K562 (cell line): Measurements from ENCODE around the gene PPP1CC. TPM values are rescaled to one million over a fixed set of nuclear protein-coding genes. Genes with fewer than 3 reads are reported as not detected.

Experiments
- CHD1 ChIP-seq: fragments of 200-600 bp; sonication (generic); IDR thresholded peaks from one replicate; pipeline ENCODE4 v1.6.1; 2012; ENCODE audit warnings: mild to moderate bottlenecking, moderate library complexity, low read length, inconsistent platforms
- FOXK1 ChIP-seq: sonication (generic); formaldehyde crosslinking; IDR thresholded peaks from 2 replicates; pipeline ENCODE4 v1.8.0; 2022; ENCODE audit warnings: missing genetic modification reagents, mild to moderate bottlenecking, borderline replicate concordance
- POLR2G ChIP-seq: fragments of 200-400 bp; formaldehyde crosslinking; IDR thresholded peaks from 2 replicates; pipeline ENCODE4 v1.6.1; 2017; ENCODE audit warnings: low read depth, mild to moderate bottlenecking, antibody characterized with exemption, low read length, moderate library complexity
- PURB ChIP-seq: sonication (generic); formaldehyde crosslinking; IDR thresholded peaks from 2 replicates; pipeline ENCODE4 v1.9.0; 2021; ENCODE audit warnings: low read depth, mild to moderate bottlenecking, missing genetic modification reagents
- SRSF7 ChIP-seq: fragments of 200-400 bp; formaldehyde crosslinking; optimal IDR thresholded peaks from 2 replicates; pipeline ENCODE3; 2017; ENCODE audit warnings: mild to moderate bottlenecking, low read depth, low read length
- TOE1 ChIP-seq, 2 experiments: fragments of 450-650 bp in 1 of 2; sonication (generic) in 1 of 2; formaldehyde crosslinking in 1 of 2; IDR thresholded peaks; 2 replicates each; pipeline versions ENCODE4 v1.7.1 to v1.8.0; 2016 to 2022; ENCODE audit warnings: borderline replicate concordance in 2 of 2, mild to moderate bottlenecking in 2 of 2, antibody characterized with exemption in 1 of 2, inconsistent platforms in 1 of 2, low read depth in 1 of 2, missing genetic modification reagents in 1 of 2, moderate library complexity in 1 of 2
- polyA plus RNA-seq, 8 experiments: library from polyadenylated mRNA; depleted of rRNA in 4 of 8; stranded (reverse) in 5 of 8; unstranded in 3 of 8; fragments of >200 nt; fragmentation: Nextera tagmentation in 2 of 8; fragmentation: Illumina TruSeq in 1 of 8; extraction: Ambion mirVana in 2 of 8; extraction: Trizol in 1 of 8; gene quantifications; 2 replicates each; pipeline versions ENCODE4 v1.2.1 to v1.2.3, GENCODE V29; 2011 to 2014; ENCODE audit warnings: inconsistent platforms in 1 of 8, missing spikeins in 1 of 8
- total RNA-seq, 7 experiments: library from RNA; depleted of rRNA in 6 of 7; stranded (reverse); fragments of >200 nt in 6 of 7; fragmentation: Illumina TruSeq in 2 of 7; extraction: Trizol in 2 of 7; gene quantifications; 2 replicates each; pipeline versions ENCODE4 v1.2.1 to v1.2.3, GENCODE V29; 2011 to 2021; ENCODE audit warnings: low replicate concordance in 1 of 7
- TF ChIP-seq, protein P1 (sequence below): fragments of 250-450 bp; sonication (Bioruptor Pico); IDR thresholded peaks from 2 replicates; pipeline ENCODE4 v1.4.0; 2020; ENCODE audit warnings: mild to moderate bottlenecking, moderate library complexity, borderline replicate concordance
- TF ChIP-seq, protein P2 (sequence below), 2 experiments: fragments of 450-650 bp in 1 of 2; sonication (generic) in 1 of 2; formaldehyde crosslinking in 1 of 2; IDR thresholded peaks; 2 replicates each; pipeline versions ENCODE4 v1.7.1 to v1.9.0; 2016 to 2022; ENCODE audit warnings: inconsistent platforms in 1 of 2, mild to moderate bottlenecking in 1 of 2, missing genetic modification reagents in 1 of 2
- TF ChIP-seq, protein P3 (sequence below), 2 experiments: fragments of 200-800 bp in 1 of 2; sonication (Bioruptor generic) in 1 of 2; sonication (generic) in 1 of 2; formaldehyde crosslinking in 1 of 2; IDR thresholded peaks in 1 of 2; conservative IDR thresholded peaks in 1 of 2; 2 replicates each; pipeline versions ENCODE4 v1.5.0 to v1.6.1; 2016 to 2020; ENCODE audit warnings: missing compliant biosample characterization in 1 of 2, missing genetic modification characterization in 1 of 2, missing genetic modification reagents in 1 of 2

PPP1CC gene
- total and polyA plus RNA-seq, 9 of the 15 experiments (the other 6 are each of a cell fraction or from before 2014, with no cell fraction given) = 67.4 to 286 (median 195) TPM

DNA sequence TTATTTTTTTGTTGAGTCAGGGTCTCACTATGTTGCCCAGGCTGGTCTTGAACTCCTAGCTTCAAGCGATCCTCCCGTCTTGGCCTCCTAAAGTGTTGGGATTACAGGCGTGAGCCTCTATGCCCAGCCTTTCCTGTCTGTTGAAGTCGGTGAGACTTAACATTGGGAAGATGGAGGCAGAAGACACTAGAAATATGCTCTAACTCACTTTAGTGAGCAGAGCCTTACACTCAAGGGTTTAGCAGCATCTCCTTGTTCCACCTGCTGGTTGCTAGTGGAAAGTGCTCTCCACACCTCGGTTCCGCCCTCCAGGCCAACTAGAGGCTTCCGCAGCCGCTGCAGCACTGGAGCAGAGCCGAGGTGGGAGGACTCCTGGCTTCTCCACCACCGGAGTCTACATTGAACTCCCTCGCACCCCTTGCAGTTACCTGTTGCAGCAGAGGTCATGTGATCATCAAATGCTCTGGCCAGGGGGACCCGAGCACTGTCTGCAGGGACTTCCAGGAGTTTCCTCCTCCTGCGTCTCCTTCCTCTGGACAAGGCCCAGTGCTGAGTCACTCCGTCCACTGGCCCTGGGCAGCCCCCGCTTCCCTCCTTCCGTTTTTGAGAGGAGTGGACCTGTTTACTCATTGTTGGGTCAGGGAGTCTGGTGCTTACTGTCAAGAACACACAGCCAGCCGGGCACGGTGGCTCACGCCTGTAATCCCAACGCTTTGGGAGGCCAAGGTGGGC is 44.4 kb downstream of the PPP1CC start (continued):
- TF ChIP-seq, protein P1, sequence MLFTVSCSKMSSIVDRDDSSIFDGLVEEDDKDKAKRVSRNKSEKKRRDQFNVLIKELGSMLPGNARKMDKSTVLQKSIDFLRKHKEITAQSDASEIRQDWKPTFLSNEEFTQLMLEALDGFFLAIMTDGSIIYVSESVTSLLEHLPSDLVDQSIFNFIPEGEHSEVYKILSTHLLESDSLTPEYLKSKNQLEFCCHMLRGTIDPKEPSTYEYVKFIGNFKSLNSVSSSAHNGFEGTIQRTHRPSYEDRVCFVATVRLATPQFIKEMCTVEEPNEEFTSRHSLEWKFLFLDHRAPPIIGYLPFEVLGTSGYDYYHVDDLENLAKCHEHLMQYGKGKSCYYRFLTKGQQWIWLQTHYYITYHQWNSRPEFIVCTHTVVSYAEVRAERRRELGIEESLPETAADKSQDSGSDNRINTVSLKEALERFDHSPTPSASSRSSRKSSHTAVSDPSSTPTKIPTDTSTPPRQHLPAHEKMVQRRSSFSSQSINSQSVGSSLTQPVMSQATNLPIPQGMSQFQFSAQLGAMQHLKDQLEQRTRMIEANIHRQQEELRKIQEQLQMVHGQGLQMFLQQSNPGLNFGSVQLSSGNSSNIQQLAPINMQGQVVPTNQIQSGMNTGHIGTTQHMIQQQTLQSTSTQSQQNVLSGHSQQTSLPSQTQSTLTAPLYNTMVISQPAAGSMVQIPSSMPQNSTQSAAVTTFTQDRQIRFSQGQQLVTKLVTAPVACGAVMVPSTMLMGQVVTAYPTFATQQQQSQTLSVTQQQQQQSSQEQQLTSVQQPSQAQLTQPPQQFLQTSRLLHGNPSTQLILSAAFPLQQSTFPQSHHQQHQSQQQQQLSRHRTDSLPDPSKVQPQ (CRISPR knock-in tag) = no peak
- TF ChIP-seq CHD1 (no peak), PURB (CRISPR knock-in tag) (no peak), POLR2G (peak; percentile 56; the same call in 1 of the 2 replicates), TOE1 (IDR thresholded peaks at IDR 0.05; ENCODE audit: borderline replicate concordance) (peak; percentile 96), TOE1 (CRISPR knock-in tag; IDR thresholded peaks at IDR 0.05; ENCODE audit: borderline replicate concordance, low read depth) (no peak), SRSF7 (no peak), FOXK1 (CRISPR knock-in tag) (no peak)
- TF ChIP-seq, protein P2, sequence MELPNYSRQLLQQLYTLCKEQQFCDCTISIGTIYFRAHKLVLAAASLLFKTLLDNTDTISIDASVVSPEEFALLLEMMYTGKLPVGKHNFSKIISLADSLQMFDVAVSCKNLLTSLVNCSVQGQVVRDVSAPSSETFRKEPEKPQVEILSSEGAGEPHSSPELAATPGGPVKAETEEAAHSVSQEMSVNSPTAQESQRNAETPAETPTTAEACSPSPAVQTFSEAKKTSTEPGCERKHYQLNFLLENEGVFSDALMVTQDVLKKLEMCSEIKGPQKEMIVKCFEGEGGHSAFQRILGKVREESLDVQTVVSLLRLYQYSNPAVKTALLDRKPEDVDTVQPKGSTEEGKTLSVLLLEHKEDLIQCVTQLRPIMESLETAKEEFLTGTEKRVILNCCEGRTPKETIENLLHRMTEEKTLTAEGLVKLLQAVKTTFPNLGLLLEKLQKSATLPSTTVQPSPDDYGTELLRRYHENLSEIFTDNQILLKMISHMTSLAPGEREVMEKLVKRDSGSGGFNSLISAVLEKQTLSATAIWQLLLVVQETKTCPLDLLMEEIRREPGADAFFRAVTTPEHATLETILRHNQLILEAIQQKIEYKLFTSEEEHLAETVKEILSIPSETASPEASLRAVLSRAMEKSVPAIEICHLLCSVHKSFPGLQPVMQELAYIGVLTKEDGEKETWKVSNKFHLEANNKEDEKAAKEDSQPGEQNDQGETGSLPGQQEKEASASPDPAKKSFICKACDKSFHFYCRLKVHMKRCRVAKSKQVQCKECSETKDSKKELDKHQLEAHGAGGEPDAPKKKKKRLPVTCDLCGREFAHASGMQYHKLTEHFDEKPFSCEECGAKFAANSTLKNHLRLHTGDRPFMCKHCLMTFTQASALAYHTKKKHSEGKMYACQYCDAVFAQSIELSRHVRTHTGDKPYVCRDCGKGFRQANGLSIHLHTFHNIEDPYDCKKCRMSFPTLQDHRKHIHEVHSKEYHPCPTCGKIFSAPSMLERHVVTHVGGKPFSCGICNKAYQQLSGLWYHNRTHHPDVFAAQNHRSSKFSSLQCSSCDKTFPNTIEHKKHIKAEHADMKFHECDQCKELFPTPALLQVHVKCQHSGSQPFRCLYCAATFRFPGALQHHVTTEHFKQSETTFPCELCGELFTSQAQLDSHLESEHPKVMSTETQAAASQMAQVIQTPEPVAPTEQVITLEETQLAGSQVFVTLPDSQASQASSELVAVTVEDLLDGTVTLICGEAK (IDR thresholded peaks at IDR 0.05) = peak; percentile 65
- TF ChIP-seq, protein P2 (CRISPR knock-in tag; IDR thresholded peaks at IDR 0.05) = no peak
- TF ChIP-seq, protein P3, sequence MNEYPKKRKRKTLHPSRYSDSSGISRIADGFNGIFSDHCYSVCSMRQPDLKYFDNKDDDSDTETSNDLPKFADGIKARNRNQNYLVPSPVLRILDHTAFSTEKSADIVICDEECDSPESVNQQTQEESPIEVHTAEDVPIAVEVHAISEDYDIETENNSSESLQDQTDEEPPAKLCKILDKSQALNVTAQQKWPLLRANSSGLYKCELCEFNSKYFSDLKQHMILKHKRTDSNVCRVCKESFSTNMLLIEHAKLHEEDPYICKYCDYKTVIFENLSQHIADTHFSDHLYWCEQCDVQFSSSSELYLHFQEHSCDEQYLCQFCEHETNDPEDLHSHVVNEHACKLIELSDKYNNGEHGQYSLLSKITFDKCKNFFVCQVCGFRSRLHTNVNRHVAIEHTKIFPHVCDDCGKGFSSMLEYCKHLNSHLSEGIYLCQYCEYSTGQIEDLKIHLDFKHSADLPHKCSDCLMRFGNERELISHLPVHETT (CRISPR knock-in tag; conservative IDR thresholded peaks at IDR 0.05 in 1 of 2, IDR thresholded peaks at IDR 0.05 in 1 of 2) = peak in 1 of 2 experiments; percentile 66; a peak in 2 of 4 replicates
